IMR-90 (cell line): ENCODE measurements around the gene CATSPERE.

Source experiments
- BHLHE40 ChIP-seq: fragments of 150-350 bp; IDR thresholded peaks from 2 replicates; pipeline ENCODE4 v1.6.1; 2016; ENCODE audit warnings: mild to moderate bottlenecking, low read depth, low read length
- CEBPB ChIP-seq: IDR thresholded peaks from 2 replicates; pipeline ENCODE4 v1.6.1; 2012; ENCODE audit warnings: low read depth, low read length, improper control_type of control experiment
- CHD1 ChIP-seq: IDR thresholded peaks from 2 replicates; pipeline ENCODE4 v1.6.1; 2012; ENCODE audit warnings: low read depth, low read length, improper control_type of control experiment
- MXI1 ChIP-seq: IDR thresholded peaks from 2 replicates; pipeline ENCODE4 v1.6.1; 2012; ENCODE audit warnings: low read depth, mild to moderate bottlenecking, low read length, moderate library complexity, borderline replicate concordance
- RAD21 ChIP-seq: IDR thresholded peaks from 2 replicates; pipeline ENCODE4 v1.6.1; 2012; ENCODE audit warnings: low read length, improper control_type of control experiment
- TF ChIP-seq, protein P1 (sequence below): conservative IDR thresholded peaks from 2 replicates; pipeline ENCODE4 v1.5.1; 2012; ENCODE audit warnings: mild to moderate bottlenecking, low read depth, low read length, improper control_type of control experiment
- TF ChIP-seq, protein P2 (sequence below): fragments of 150-350 bp; IDR thresholded peaks from 2 replicates; pipeline ENCODE4 v1.6.1; 2016; ENCODE audit warnings: low read depth, mild to moderate bottlenecking, low read length, moderate library complexity, borderline replicate concordance

- TF ChIP-seq CEBPB (no peak), CHD1 (no peak), BHLHE40 (no peak), RAD21 (no peak), MXI1 (no peak)
- TF ChIP-seq, protein P1, sequence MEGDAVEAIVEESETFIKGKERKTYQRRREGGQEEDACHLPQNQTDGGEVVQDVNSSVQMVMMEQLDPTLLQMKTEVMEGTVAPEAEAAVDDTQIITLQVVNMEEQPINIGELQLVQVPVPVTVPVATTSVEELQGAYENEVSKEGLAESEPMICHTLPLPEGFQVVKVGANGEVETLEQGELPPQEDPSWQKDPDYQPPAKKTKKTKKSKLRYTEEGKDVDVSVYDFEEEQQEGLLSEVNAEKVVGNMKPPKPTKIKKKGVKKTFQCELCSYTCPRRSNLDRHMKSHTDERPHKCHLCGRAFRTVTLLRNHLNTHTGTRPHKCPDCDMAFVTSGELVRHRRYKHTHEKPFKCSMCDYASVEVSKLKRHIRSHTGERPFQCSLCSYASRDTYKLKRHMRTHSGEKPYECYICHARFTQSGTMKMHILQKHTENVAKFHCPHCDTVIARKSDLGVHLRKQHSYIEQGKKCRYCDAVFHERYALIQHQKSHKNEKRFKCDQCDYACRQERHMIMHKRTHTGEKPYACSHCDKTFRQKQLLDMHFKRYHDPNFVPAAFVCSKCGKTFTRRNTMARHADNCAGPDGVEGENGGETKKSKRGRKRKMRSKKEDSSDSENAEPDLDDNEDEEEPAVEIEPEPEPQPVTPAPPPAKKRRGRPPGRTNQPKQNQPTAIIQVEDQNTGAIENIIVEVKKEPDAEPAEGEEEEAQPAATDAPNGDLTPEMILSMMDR: no peak
- TF ChIP-seq, protein P2, sequence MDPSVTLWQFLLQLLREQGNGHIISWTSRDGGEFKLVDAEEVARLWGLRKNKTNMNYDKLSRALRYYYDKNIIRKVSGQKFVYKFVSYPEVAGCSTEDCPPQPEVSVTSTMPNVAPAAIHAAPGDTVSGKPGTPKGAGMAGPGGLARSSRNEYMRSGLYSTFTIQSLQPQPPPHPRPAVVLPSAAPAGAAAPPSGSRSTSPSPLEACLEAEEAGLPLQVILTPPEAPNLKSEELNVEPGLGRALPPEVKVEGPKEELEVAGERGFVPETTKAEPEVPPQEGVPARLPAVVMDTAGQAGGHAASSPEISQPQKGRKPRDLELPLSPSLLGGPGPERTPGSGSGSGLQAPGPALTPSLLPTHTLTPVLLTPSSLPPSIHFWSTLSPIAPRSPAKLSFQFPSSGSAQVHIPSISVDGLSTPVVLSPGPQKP: no peak
These were observed 122.4 kb downstream of the CATSPERE start for GRCh38 chr1:244583358-244583982.
